BLaER1 (cell line): ENCODE measurements around the gene CYP4A11.
"Not testable (repeated sequence)": the region's sequence is repeated elsewhere in the genome, so short reads cannot be mapped to it uniquely, and the experiment has no call there.

ENCODE experiments used
- H3K27ac ChIP-seq: shearing (Covaris generic); formaldehyde crosslinking; 2 replicates; pipeline ENCODE4 v1.8.1; 2022
- H3K27me3 ChIP-seq: shearing (Covaris generic); formaldehyde crosslinking; 2 replicates; pipeline ENCODE4 v1.8.1; 2022
- H3K36me3 ChIP-seq: shearing (Covaris generic); formaldehyde crosslinking; 2 replicates; pipeline ENCODE4 v1.8.1; 2022
- H3K4me1 ChIP-seq: shearing (Covaris generic); formaldehyde crosslinking; 2 replicates; pipeline ENCODE4 v1.8.1; 2022
- H3K4me2 ChIP-seq: shearing (Covaris generic); formaldehyde crosslinking; 2 replicates; pipeline ENCODE4 v1.8.1; 2022
- H3K4me3 ChIP-seq: shearing (Covaris generic); formaldehyde crosslinking; 2 replicates; pipeline ENCODE4 v1.8.1; 2022
- H3K9ac ChIP-seq: shearing (Covaris generic); formaldehyde crosslinking; 2 replicates; pipeline ENCODE4 v1.8.1; 2022
- H3K9me3 ChIP-seq: shearing (Covaris generic); formaldehyde crosslinking; 2 replicates; pipeline ENCODE4 v1.8.1; 2022
- H4K20me1 ChIP-seq: shearing (Covaris generic); formaldehyde crosslinking; 2 replicates; pipeline ENCODE4 v1.8.1; 2022
- Cebpa-rat ChIP-seq: shearing (Covaris generic); IDR thresholded peaks from 2 replicates; pipeline ENCODE4 v1.8.1; 2022

The CYP4A11 gene

DNA sequence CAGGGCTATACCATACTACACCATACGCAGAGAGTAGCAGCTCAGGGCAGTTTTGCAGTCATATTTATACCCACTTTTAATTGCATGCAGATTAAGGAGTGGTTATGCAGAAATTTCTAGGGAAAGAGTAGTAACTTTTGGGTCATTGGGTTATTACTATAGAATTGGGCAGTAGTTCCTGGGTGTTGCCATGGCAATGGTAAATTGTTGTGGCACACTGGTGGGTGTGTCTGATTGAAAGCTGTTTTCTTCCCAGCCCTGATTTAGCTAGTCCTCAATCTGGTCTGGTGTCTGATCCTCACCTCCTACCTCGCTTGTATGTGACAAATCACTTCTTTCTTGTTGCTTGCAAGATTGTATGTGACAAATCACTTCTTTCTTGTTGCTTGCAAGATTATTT, 30.5 kb downstream of the CYP4A11 start:
- no peak overlapping the region for H3K4me3 ChIP-seq
- H3K36me3 ChIP-seq: no peaks in the 10 kb centered on the region
- TF ChIP-seq Cebpa-rat: no peak
- H3K27me3 ChIP-seq: no peaks in the 10 kb centered on the region
- H3K4me2 ChIP-seq: no peak overlapping the region
- no peak overlapping the region for H3K27ac ChIP-seq
- peaks cover 31% of the 10 kb centered on the region for H3K9me3 ChIP-seq
- H4K20me1 ChIP-seq: no peaks in the 10 kb centered on the region
- no peak overlapping the region for H3K9ac ChIP-seq
- no peaks in the 10 kb centered on the region for H3K4me1 ChIP-seq

DNA sequence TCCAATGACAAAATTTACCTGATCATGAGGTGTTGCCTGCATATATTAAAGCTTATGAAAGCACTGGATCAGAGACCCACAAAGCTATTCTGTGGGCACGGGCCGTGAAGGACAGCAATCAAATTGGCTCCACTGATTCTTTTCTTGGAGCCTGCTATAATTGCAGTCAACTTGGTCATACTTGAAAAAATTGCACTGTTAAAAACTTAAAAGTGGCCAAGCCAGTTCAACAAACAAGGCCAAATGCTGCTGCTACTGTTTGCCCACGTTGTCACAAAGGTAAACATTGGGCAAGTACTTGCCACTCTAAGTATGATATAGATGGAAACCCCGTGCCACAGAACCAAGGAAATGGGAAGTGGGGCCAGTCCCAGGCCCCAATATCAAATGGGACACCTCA, 37.8 kb downstream of the CYP4A11 start:
- no peak overlapping the region for H3K4me3 ChIP-seq
- H3K27ac ChIP-seq: no peak overlapping the region
- no peak for TF ChIP-seq Cebpa-rat
- no peak overlapping the region for H3K9ac ChIP-seq
- H3K9me3 ChIP-seq: peaks cover 32% of the 10 kb centered on the region
- no peaks in the 10 kb centered on the region for H3K36me3 ChIP-seq
- H4K20me1 ChIP-seq: no peaks in the 10 kb centered on the region
- no peaks in the 10 kb centered on the region for H3K27me3 ChIP-seq
- H3K4me2 ChIP-seq: no peak overlapping the region
- H3K4me1 ChIP-seq: no peaks in the 10 kb centered on the region

- no peak overlapping the region for H3K27ac ChIP-seq
Measured at GRCh38 chr1:46900401-46900800, 40.9 kb downstream of the CYP4A11 start.

GRCh38 chr1:46881656-46882055, 59.6 kb downstream of the CYP4A11 start:
- H3K9me3 ChIP-seq, H3K9ac ChIP-seq, H4K20me1 ChIP-seq, H3K4me2 ChIP-seq, H3K4me1 ChIP-seq, H3K4me3 ChIP-seq, H3K27ac ChIP-seq, H3K36me3 ChIP-seq, H3K27me3 ChIP-seq: not testable (repeated sequence)

More at GRCh38 chr1:46900401-46900800, 40.9 kb downstream of the CYP4A11 start:
- Histone ChIP-seq H3K4me2 (no peak overlapping the region), H4K20me1 (no peaks in the 10 kb centered on the region), H3K36me3 (no peaks in the 10 kb centered on the region), H3K4me1 (no peaks in the 10 kb centered on the region), H3K9ac (no peak overlapping the region), H3K4me3 (no peak overlapping the region), H3K9me3 (peaks cover 13% of the 10 kb centered on the region), H3K27me3 (no peaks in the 10 kb centered on the region)
- no peak for TF ChIP-seq Cebpa-rat
